GM19035 (cell line): ENCODE measurements around the gene CPLX3.

Experiments
- ATAC-seq: cut with Tn5 transposase; IDR thresholded peaks from one replicate; pipeline ENCODE4 v1.9.1; 2021; ENCODE audit not compliant: unreplicated experiment

Gene CPLX3

GRCh38 chr15:74843891-74844299 is 17.5 kb downstream of the CPLX3 start:
- ATAC-seq, result no peak

GRCh38 chr15:74844319-74845207 is 18.1 kb downstream of the CPLX3 start:
- ATAC-seq, result no peak

GRCh38 chr15:74845208-74845568 is 18.8 kb downstream of the CPLX3 start:
- no peak for ATAC-seq

GRCh38 chr15:74845581-74845980 is 19.2 kb downstream of the CPLX3 start:
- ATAC-seq, result no peak

GRCh38 chr15:74847432-74847831 is 21.0 kb downstream of the CPLX3 start:
- no peak for ATAC-seq

- ATAC-seq, result no peak
These were observed 24.0 kb downstream of the CPLX3 start for GRCh38 chr15:74850393-74850792.

GRCh38 chr15:74851960-74852359 is 25.5 kb downstream of the CPLX3 start:
- no peak for ATAC-seq

GRCh38 chr15:74854453-74855022 is 28.1 kb downstream of the CPLX3 start:
- no peak for ATAC-seq

GRCh38 chr15:74855857-74856256 is 29.4 kb downstream of the CPLX3 start:
- ATAC-seq, result no peak

GRCh38 chr15:74856537-74856936 is 30.1 kb downstream of the CPLX3 start:
- no peak for ATAC-seq

GRCh38 chr15:74857082-74857655 is 30.7 kb downstream of the CPLX3 start:
- peak; percentile 69 for ATAC-seq

GRCh38 chr15:74857671-74858368 is 31.4 kb downstream of the CPLX3 start:
- ATAC-seq, result peak; percentile 15

GRCh38 chr15:74858369-74858740 is 31.9 kb downstream of the CPLX3 start:
- no peak for ATAC-seq

- no peak for ATAC-seq
These were observed 37.0 kb downstream of the CPLX3 start for GRCh38 chr15:74863239-74864056.

- ATAC-seq, result no peak
These were observed 37.9 kb downstream of the CPLX3 start for GRCh38 chr15:74864296-74864695.

GRCh38 chr15:74865316-74865715 is 38.9 kb downstream of the CPLX3 start:
- ATAC-seq, result no peak

- no peak for ATAC-seq
These were observed 39.7 kb downstream of the CPLX3 start for GRCh38 chr15:74866090-74866489.

- no peak for ATAC-seq
These were observed 41.1 kb downstream of the CPLX3 start for GRCh38 chr15:74867466-74868038.

- no peak for ATAC-seq
These were observed 41.6 kb downstream of the CPLX3 start for GRCh38 chr15:74868059-74868458.

- no peak for ATAC-seq
These were observed 42.9 kb downstream of the CPLX3 start for GRCh38 chr15:74869372-74869725.
